ENCODE data around the gene CA5A.
"Not testable (repeated sequence)": the region's sequence is repeated elsewhere in the genome, so short reads cannot be mapped to it uniquely, and the experiment has no call there.

CA5A gene

GRCh38 chr16:87909203-87909935 is 27.0 kb downstream of the CA5A start:
- H3K4me3 ChIP-seq (ENCODE audit: control insufficient read depth, low read depth, low read length): not testable (repeated sequence)
- peak; percentile 47 for DNase-seq (ENCODE audit: low read depth)
- TF ChIP-seq, protein P1, sequence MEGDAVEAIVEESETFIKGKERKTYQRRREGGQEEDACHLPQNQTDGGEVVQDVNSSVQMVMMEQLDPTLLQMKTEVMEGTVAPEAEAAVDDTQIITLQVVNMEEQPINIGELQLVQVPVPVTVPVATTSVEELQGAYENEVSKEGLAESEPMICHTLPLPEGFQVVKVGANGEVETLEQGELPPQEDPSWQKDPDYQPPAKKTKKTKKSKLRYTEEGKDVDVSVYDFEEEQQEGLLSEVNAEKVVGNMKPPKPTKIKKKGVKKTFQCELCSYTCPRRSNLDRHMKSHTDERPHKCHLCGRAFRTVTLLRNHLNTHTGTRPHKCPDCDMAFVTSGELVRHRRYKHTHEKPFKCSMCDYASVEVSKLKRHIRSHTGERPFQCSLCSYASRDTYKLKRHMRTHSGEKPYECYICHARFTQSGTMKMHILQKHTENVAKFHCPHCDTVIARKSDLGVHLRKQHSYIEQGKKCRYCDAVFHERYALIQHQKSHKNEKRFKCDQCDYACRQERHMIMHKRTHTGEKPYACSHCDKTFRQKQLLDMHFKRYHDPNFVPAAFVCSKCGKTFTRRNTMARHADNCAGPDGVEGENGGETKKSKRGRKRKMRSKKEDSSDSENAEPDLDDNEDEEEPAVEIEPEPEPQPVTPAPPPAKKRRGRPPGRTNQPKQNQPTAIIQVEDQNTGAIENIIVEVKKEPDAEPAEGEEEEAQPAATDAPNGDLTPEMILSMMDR (conservative IDR thresholded peaks at IDR 0.05; ENCODE audit: control insufficient read depth, insufficient read depth, low read depth, low read length): peak; percentile 74

GRCh38 chr16:87908101-87908500 is 28.2 kb downstream of the CA5A start:
- not testable (repeated sequence) for H3K4me3 ChIP-seq (ENCODE audit: control insufficient read depth, low read depth, low read length); DNase-seq (ENCODE audit: low read depth)

GRCh38 chr16:87905521-87905920 is 30.8 kb downstream of the CA5A start:
- not testable (repeated sequence) for H3K4me3 ChIP-seq (ENCODE audit: control insufficient read depth, low read depth, low read length)

GRCh38 chr16:87904963-87905362 is 31.4 kb downstream of the CA5A start:
- not testable (repeated sequence) for DNase-seq (ENCODE audit: low read depth); H3K4me3 ChIP-seq (ENCODE audit: control insufficient read depth, low read depth, low read length)

More at GRCh38 chr16:87905521-87905920, 30.8 kb downstream of the CA5A start:
- not testable (repeated sequence) for DNase-seq (ENCODE audit: low read depth)

- H3K4me3 ChIP-seq (ENCODE audit: control insufficient read depth, low read depth, low read length); DNase-seq (ENCODE audit: low read depth): not testable (repeated sequence)
Observed at GRCh38 chr16:87900489-87900888, 35.8 kb downstream of the CA5A start.

GRCh38 chr16:87897521-87898505 is 38.5 kb downstream of the CA5A start:
- TF ChIP-seq, protein P1 (conservative IDR thresholded peaks at IDR 0.05; ENCODE audit: control insufficient read depth, insufficient read depth, low read depth, low read length): no peak
- no peak overlapping the region for H3K4me3 ChIP-seq (ENCODE audit: control insufficient read depth, low read depth, low read length)
- no peak for DNase-seq (ENCODE audit: low read depth)

DNA sequence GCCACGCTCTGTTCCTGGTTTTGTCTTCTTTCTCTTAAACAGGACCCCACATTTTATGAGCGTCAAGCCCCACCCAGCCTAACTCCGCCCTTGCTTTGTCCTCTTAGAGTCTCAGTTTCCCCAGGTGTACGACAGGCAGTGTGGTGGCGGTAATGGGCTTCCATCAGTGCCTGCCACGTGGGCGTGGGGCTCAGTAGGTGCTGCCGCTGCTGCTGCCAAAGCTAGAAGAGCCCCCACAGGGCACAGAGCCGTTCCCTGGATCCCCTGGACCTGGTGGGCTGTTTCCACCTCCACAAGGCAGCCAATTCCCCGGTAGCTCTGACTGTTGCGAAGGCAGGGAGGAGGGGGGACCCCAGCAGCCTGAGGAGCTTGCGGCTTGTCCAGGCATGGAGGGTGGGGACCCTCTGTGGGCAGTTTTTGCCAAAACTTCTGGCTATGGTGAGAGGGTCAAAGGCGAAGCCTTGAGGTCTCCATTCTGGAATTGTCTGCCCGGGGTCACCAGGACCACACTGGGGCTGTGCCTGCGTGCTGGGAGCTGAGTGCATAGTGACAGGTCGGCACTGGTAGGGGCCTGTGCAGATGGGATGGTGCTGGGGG is 39.3 kb downstream of the CA5A start:
- H3K4me3 ChIP-seq (ENCODE audit: control insufficient read depth, low read depth, low read length); DNase-seq (ENCODE audit: low read depth): not testable (repeated sequence)

- DNase-seq (ENCODE audit: low read depth); H3K4me3 ChIP-seq (ENCODE audit: control insufficient read depth, low read depth, low read length): not testable (repeated sequence)
Observed at GRCh38 chr16:87896176-87896890, 40.0 kb downstream of the CA5A start.

- peak; percentile 80 for DNase-seq (ENCODE audit: low read depth)
- TF ChIP-seq, protein P1 (conservative IDR thresholded peaks at IDR 0.05; ENCODE audit: control insufficient read depth, insufficient read depth, low read depth, low read length): no peak
- H3K4me3 ChIP-seq (ENCODE audit: control insufficient read depth, low read depth, low read length): no peak overlapping the region
Observed at GRCh38 chr16:87895641-87896141, 40.6 kb downstream of the CA5A start.

- DNase-seq (ENCODE audit: low read depth); H3K4me3 ChIP-seq (ENCODE audit: control insufficient read depth, low read depth, low read length): not testable (repeated sequence)
Observed at GRCh38 chr16:87894005-87894404, 42.3 kb downstream of the CA5A start.

All from fibroblast of mammary gland (primary cell).